BLaER1 treated with 17β-estradiol and CSF1 and Interleukin-3, amounts not matched to agents 10 nM and 100 nM (cell line): Measurements from ENCODE around the gene AJM1.
"Not testable (repeated sequence)": the region's sequence is repeated elsewhere in the genome, so short reads cannot be mapped to it uniquely, and the experiment has no call there.

Experiments
- H3K27ac ChIP-seq, 11 experiments: shearing (Covaris generic); formaldehyde crosslinking; 2 replicates each; pipeline ENCODE4 v1.8.1; 2022
- H3K27me3 ChIP-seq, 11 experiments: shearing (Covaris generic); formaldehyde crosslinking; 2 replicates each; pipeline ENCODE4 v1.8.1; 2022
- H3K36me3 ChIP-seq, 11 experiments: shearing (Covaris generic); formaldehyde crosslinking; 2 replicates each; pipeline ENCODE4 v1.8.1; 2022
- H3K4me1 ChIP-seq, 10 experiments: shearing (Covaris generic); formaldehyde crosslinking; 2 replicates each; pipeline ENCODE4 v1.8.1; 2022
- H3K4me2 ChIP-seq, 11 experiments: shearing (Covaris generic); formaldehyde crosslinking; 2 replicates each; pipeline ENCODE4 v1.8.1; 2022
- H3K4me3 ChIP-seq, 10 experiments: shearing (Covaris generic); formaldehyde crosslinking; 2 replicates each; pipeline ENCODE4 v1.8.1; 2022
- H3K9ac ChIP-seq, 11 experiments: shearing (Covaris generic); formaldehyde crosslinking; 2 replicates each; pipeline ENCODE4 v1.8.1; 2022
- H3K9me3 ChIP-seq, 11 experiments: shearing (Covaris generic); formaldehyde crosslinking; replicated peaks in 1 of 11; 2 replicates each; pipeline ENCODE4 v1.8.1; 2022
- H4K20me1 ChIP-seq, 11 experiments: shearing (Covaris generic); formaldehyde crosslinking; 2 replicates each; pipeline ENCODE4 v1.8.1; 2022
- Cebpa-rat ChIP-seq, 11 experiments: shearing (Covaris generic); IDR thresholded peaks; 2 replicates each; pipeline ENCODE4 v1.8.1; 2022

AJM1 gene

GRCh38 chr9:136862849-136863622, 20.8 kb downstream of the AJM1 start:
- H3K4me3 ChIP-seq: no peak overlapping the region
- H3K36me3 ChIP-seq: peaks cover 37 to 65% (median 47%) of the 10 kb centered on the region in 11 experiments
- H3K27me3 ChIP-seq: no peaks in the 10 kb centered on the region
- peak overlapping the region in 9 of 11 experiments; percentile 1 to 97 (median 92); a peak in 7 of 22 replicates for H3K9ac ChIP-seq
- peak overlapping the region in 2 of 11 experiments; percentile 94 to 99; a peak in 1 of 22 replicates for H3K4me2 ChIP-seq
- peaks cover 48 to 76% (median 74%) of the 10 kb centered on the region in 11 experiments; a peak in 21 of 22 replicates for H4K20me1 ChIP-seq
- peaks cover 51 to 77% (median 67%) of the 10 kb centered on the region in 10 experiments for H3K4me1 ChIP-seq
- no peak overlapping the region for H3K27ac ChIP-seq
- TF ChIP-seq Cebpa-rat (IDR thresholded peaks at IDR 0.05): no peak
- H3K9me3 ChIP-seq: peaks cover 0 to 14% (median 7%) of the 10 kb centered on the region in 11 experiments; a peak in 11 of 22 replicates

GRCh38 chr9:136863623-136864273, 21.5 kb downstream of the AJM1 start:
- Histone ChIP-seq H3K27me3 (no peaks in the 10 kb centered on the region), H3K4me1 (peaks cover 50 to 70% (median 60%) of the 10 kb centered on the region in 10 experiments), H3K9me3 (peaks cover 0 to 20% (median 9%) of the 10 kb centered on the region in 11 experiments; a peak in 11 of 22 replicates), H4K20me1 (peaks cover 48 to 69% (median 67%) of the 10 kb centered on the region in 11 experiments; a peak in 21 of 22 replicates), H3K4me2 (peak overlapping the region; percentile 91 to 99 (median 97); a peak in 18 of 22 replicates), H3K9ac (peak overlapping the region in 9 of 11 experiments; percentile 1 to 97 (median 92); a peak in 11 of 22 replicates), H3K27ac (no peak overlapping the region; a peak in 1 of 22 replicates), H3K4me3 (no peak overlapping the region), H3K36me3 (peaks cover 37 to 65% (median 47%) of the 10 kb centered on the region in 11 experiments)
- TF ChIP-seq Cebpa-rat (IDR thresholded peaks at IDR 0.05): no peak

- Histone ChIP-seq H3K9me3 (peaks cover 0 to 34% (median 21%) of the 10 kb centered on the region in 11 experiments; a peak in 18 of 22 replicates), H3K4me3 (peak overlapping the region; percentile 76 to 88 (median 78)), H4K20me1 (peaks cover 37 to 54% (median 52%) of the 10 kb centered on the region in 11 experiments; a peak in 21 of 22 replicates), H3K4me1 (peaks cover 37 to 56% (median 45%) of the 10 kb centered on the region in 10 experiments), H3K9ac (peak overlapping the region; percentile 87 to 97 (median 92)), H3K36me3 (peaks cover 37 to 61% (median 47%) of the 10 kb centered on the region in 11 experiments), H3K27ac (peak overlapping the region in 9 of 11 experiments; percentile 19 to 94 (median 92); a peak in 17 of 22 replicates), H3K27me3 (no peaks in the 10 kb centered on the region), H3K4me2 (peak overlapping the region; percentile 91 to 99 (median 97))
- no peak for TF ChIP-seq Cebpa-rat (IDR thresholded peaks at IDR 0.05)
These were observed 22.9 kb downstream of the AJM1 start for GRCh38 chr9:136865041-136865767.

- Histone ChIP-seq H3K9me3 (peaks cover 0 to 40% (median 26%) of the 10 kb centered on the region in 11 experiments; a peak in 19 of 22 replicates), H3K4me3 (peak overlapping the region; percentile 76 to 88 (median 78)), H3K36me3 (peaks cover 37 to 57% (median 43%) of the 10 kb centered on the region in 11 experiments), H4K20me1 (peaks cover 32 to 49% (median 47%) of the 10 kb centered on the region in 11 experiments; a peak in 21 of 22 replicates), H3K4me2 (peak overlapping the region; percentile 91 to 99 (median 97)), H3K4me1 (peaks cover 32 to 50% (median 40%) of the 10 kb centered on the region in 10 experiments), H3K9ac (peak overlapping the region; percentile 87 to 97 (median 92)), H3K27ac (peak overlapping the region; percentile 83 to 94 (median 93)), H3K27me3 (no peaks in the 10 kb centered on the region)
- no peak for TF ChIP-seq Cebpa-rat (IDR thresholded peaks at IDR 0.05)
These were observed 23.5 kb downstream of the AJM1 start for GRCh38 chr9:136865768-136866103.

GRCh38 chr9:136866898-136867421, 24.7 kb downstream of the AJM1 start:
- H3K27me3 ChIP-seq: not testable (repeated sequence)
- peak overlapping the region; percentile 74 to 99 (median 85) for H3K4me2 ChIP-seq
- H3K27ac ChIP-seq: peak overlapping the region; percentile 83 to 94 (median 93); a peak in 21 of 22 replicates
- H3K9me3 ChIP-seq: peaks cover 6 to 52% (median 38%) of the 10 kb centered on the region in 11 experiments
- peaks cover 25 to 45% (median 31%) of the 10 kb centered on the region in 11 experiments for H3K36me3 ChIP-seq
- peak overlapping the region; percentile 76 to 88 (median 78) for H3K4me3 ChIP-seq
- peaks cover 23 to 36% (median 35%) of the 10 kb centered on the region in 11 experiments; a peak in 20 of 22 replicates for H4K20me1 ChIP-seq
- peaks cover 23 to 38% (median 29%) of the 10 kb centered on the region in 10 experiments for H3K4me1 ChIP-seq
- H3K9ac ChIP-seq: peak overlapping the region; percentile 87 to 97 (median 92)

- Histone ChIP-seq H4K20me1 (peaks cover 19 to 31% (median 29%) of the 10 kb centered on the region in 11 experiments; a peak in 20 of 22 replicates), H3K9ac (no peak overlapping the region), H3K4me2 (peak overlapping the region in 8 of 11 experiments; percentile 74 to 99 (median 86); a peak in 14 of 22 replicates), H3K27me3 (no peaks in the 10 kb centered on the region), H3K27ac (no peak overlapping the region), H3K4me1 (peaks cover 23 to 33% (median 28%) of the 10 kb centered on the region in 10 experiments), H3K36me3 (peaks cover 20 to 43% (median 26%) of the 10 kb centered on the region in 11 experiments), H3K4me3 (peak overlapping the region in 1 of 10 experiments; percentile 78; a peak in 3 of 20 replicates), H3K9me3 (peaks cover 11 to 57% (median 44%) of the 10 kb centered on the region in 11 experiments)
- TF ChIP-seq Cebpa-rat (IDR thresholded peaks at IDR 0.05): no peak
These were observed 25.2 kb downstream of the AJM1 start for GRCh38 chr9:136867480-136867879.

- Histone ChIP-seq H3K9ac (no peak overlapping the region), H3K27me3 (no peaks in the 10 kb centered on the region), H3K4me1 (peaks cover 23 to 33% (median 27%) of the 10 kb centered on the region in 10 experiments), H4K20me1 (peaks cover 15 to 27% (median 25%) of the 10 kb centered on the region in 11 experiments; a peak in 20 of 22 replicates), H3K4me2 (no peak overlapping the region; a peak in 1 of 22 replicates), H3K4me3 (no peak overlapping the region), H3K27ac (no peak overlapping the region), H3K9me3 (peaks cover 16 to 61% (median 48%) of the 10 kb centered on the region in 11 experiments), H3K36me3 (peaks cover 15 to 39% (median 22%) of the 10 kb centered on the region in 11 experiments)
- no peak for TF ChIP-seq Cebpa-rat (IDR thresholded peaks at IDR 0.05)
These were observed 25.6 kb downstream of the AJM1 start for GRCh38 chr9:136867917-136868316.

- H3K9me3 ChIP-seq: peaks cover 23 to 69% (median 55%) of the 10 kb centered on the region in 11 experiments
These were observed 26.4 kb downstream of the AJM1 start for GRCh38 chr9:136868644-136869043.

GRCh38 chr9:136869611-136870010, 27.3 kb downstream of the AJM1 start:
- not testable (repeated sequence) for H3K4me3 ChIP-seq, H3K27ac ChIP-seq, H3K9ac ChIP-seq, H4K20me1 ChIP-seq, H3K27me3 ChIP-seq, H3K4me2 ChIP-seq
- Histone ChIP-seq H3K4me1 (peaks cover 13 to 18% (median 15%) of the 10 kb centered on the region in 10 experiments), H3K36me3 (peaks cover 0 to 22% (median 5%) of the 10 kb centered on the region in 11 experiments; a peak in 10 of 22 replicates), H3K9me3 (peaks cover 28 to 78% (median 63%) of the 10 kb centered on the region in 11 experiments)

More at GRCh38 chr9:136868644-136869043, 26.4 kb downstream of the AJM1 start:
- TF ChIP-seq Cebpa-rat (IDR thresholded peaks at IDR 0.05): no peak
- Histone ChIP-seq H4K20me1 (peaks cover 8 to 20% (median 18%) of the 10 kb centered on the region in 11 experiments; a peak in 20 of 22 replicates), H3K27me3 (no peaks in the 10 kb centered on the region), H3K27ac (no peak overlapping the region), H3K4me3 (no peak overlapping the region), H3K4me2 (no peak overlapping the region), H3K9ac (no peak overlapping the region), H3K4me1 (peaks cover 22 to 28% (median 25%) of the 10 kb centered on the region in 10 experiments), H3K36me3 (peaks cover 8 to 32% (median 14%) of the 10 kb centered on the region in 11 experiments)
